Calu3 (cell line): ENCODE results near the gene KIAA0586. TPM values are rescaled to one million over a fixed set of nuclear protein-coding genes. Genes with fewer than 3 reads are reported as not detected.

ENCODE experiments used
- BruUV-seq: library from RNA; stranded (reverse); fragments of 400-500 nt; replicated peaks from 2 replicates; lab custom pipeline; 2021; lab: Mats Ljungman, UMichigan
- CTCF ChIA-PET: fragments of 300-600 bp; sonication (Branson Sonifier 250); formaldehyde crosslinking; loops from one replicate; lab custom pipeline; 2022; ENCODE audit warnings: antibody characterized with exemption; lab: Charles Lee
- DNase-seq: peaks from one replicate; pipeline ENCODE4 v3.0.0; 2022
- H3K27ac Mint-ChIP-seq: one replicate; pipeline ENCODE4 v1.8.0; 2022; ENCODE audit warnings: mixed read lengths; ENCODE audit not compliant: unreplicated experiment
- H3K27me3 Mint-ChIP-seq: one replicate; pipeline ENCODE4 v1.8.0; 2022; ENCODE audit warnings: mixed read lengths; ENCODE audit not compliant: unreplicated experiment
- H3K36me3 Mint-ChIP-seq: one replicate; pipeline ENCODE4 v1.8.0; 2022; ENCODE audit warnings: mild to moderate bottlenecking, moderate library complexity, mixed read lengths; ENCODE audit not compliant: insufficient read depth, unreplicated experiment
- H3K4me1 Mint-ChIP-seq: one replicate; pipeline ENCODE4 v1.8.0; 2022; ENCODE audit warnings: mild to moderate bottlenecking, low read depth, mixed read lengths; ENCODE audit not compliant: unreplicated experiment
- H3K4me3 Mint-ChIP-seq: one replicate; pipeline ENCODE4 v1.8.0; 2022; ENCODE audit warnings: mild to moderate bottlenecking, low read depth, moderate library complexity, mixed read lengths; ENCODE audit not compliant: unreplicated experiment
- H3K9me3 Mint-ChIP-seq: one replicate; pipeline ENCODE4 v1.8.0; 2022; ENCODE audit warnings: low read depth, mixed read lengths; ENCODE audit not compliant: unreplicated experiment
- CTCF ChIP-seq: fragments of 200-600 bp; IDR thresholded peaks from one replicate; pipeline ENCODE4 v1.8.0; 2022; ENCODE audit warnings: antibody characterized with exemption; ENCODE audit not compliant: unreplicated experiment
- intact Hi-C: fragments of 100-400 bp; cut with micrococcal nuclease; formaldehyde crosslinking; loops from one replicate; pipeline ENCODE4 v1.10.0; 2022; ENCODE audit not compliant: unreplicated experiment
- total RNA-seq: library from RNA; stranded (reverse); gene quantifications from 2 replicates; pipeline ENCODE4 v1.2.3, GENCODE V29; 2022

The KIAA0586 gene
- total RNA-seq, 1 experiment from 2014 or later = 19.3 TPM

GRCh38 chr14:58598028-58598803, 170.7 kb downstream of the KIAA0586 start:
- CTCF ChIA-PET = no interaction called here
- Mint-ChIP-seq H3K4me1 (no peaks in the 10 kb centered on the region), H3K9me3 (no peaks in the 10 kb centered on the region), H3K36me3 (no peaks in the 10 kb centered on the region), H3K27ac (no peak overlapping the region), H3K4me3 (no peak overlapping the region), H3K27me3 (peaks cover 21% of the 10 kb centered on the region)
- TF ChIP-seq CTCF = no peak
- no peak for DNase-seq
- intact Hi-C loops = no loop called here
- BruUV-seq = no TSS peak

- TF ChIP-seq CTCF = no peak
- DNase-seq = no peak
- Mint-ChIP-seq H3K4me1 (no peaks in the 10 kb centered on the region), H3K4me3 (no peak overlapping the region), H3K27me3 (peaks cover 21% of the 10 kb centered on the region), H3K27ac (no peak overlapping the region), H3K9me3 (no peaks in the 10 kb centered on the region), H3K36me3 (no peaks in the 10 kb centered on the region)
- CTCF ChIA-PET = no interaction called here
- BruUV-seq = no TSS peak
- intact Hi-C loops = no loop called here
Measured at GRCh38 chr14:58598804-58599525, 171.4 kb downstream of the KIAA0586 start.

- Mint-ChIP-seq H3K4me1 (no peaks in the 10 kb centered on the region), H3K9me3 (no peaks in the 10 kb centered on the region), H3K27me3 (peaks cover 21% of the 10 kb centered on the region), H3K4me3 (no peak overlapping the region), H3K36me3 (no peaks in the 10 kb centered on the region), H3K27ac (no peak overlapping the region)
- no peak for DNase-seq
- BruUV-seq = no TSS peak
- CTCF ChIA-PET = no interaction called here
- intact Hi-C loops = no loop called here
- no peak for TF ChIP-seq CTCF
Measured at GRCh38 chr14:58599707-58600106, 172.2 kb downstream of the KIAA0586 start.

Other genes starting within 250 kb of the KIAA0586 start
- gene ACTR10, start 227.6 kb upstream of the KIAA0586 start, total RNA-seq = 39.4 and 42.3 TPM in 2 replicates
- 222 and 260 TPM in 2 replicates for gene PSMA3, start 182.9 kb upstream of the KIAA0586 start, total RNA-seq
- 24.9 and 26.7 TPM in 2 replicates for gene ARID4A, start 129.2 kb upstream of the KIAA0586 start, total RNA-seq
- gene TOMM20L, start 31.8 kb upstream of the KIAA0586 start, total RNA-seq = not detected in 2 replicates
- 44.0 and 44.5 TPM in 2 replicates for gene TIMM9, start 188 bp upstream of the KIAA0586 start, total RNA-seq
- gene DACT1, start 210.2 kb downstream of the KIAA0586 start, total RNA-seq = not detected in 2 replicates